NCI-H69 (cell line): ENCODE results near the gene CTSW.

Source experiments
- DNase-seq: peaks from one replicate; lab custom pipeline; 2025; lab: John Stamatoyannopoulos, UW

The CTSW gene

GRCh38 chr11:65903068-65903481 is 23.4 kb downstream of the CTSW start:
- no peak for DNase-seq

DNA sequence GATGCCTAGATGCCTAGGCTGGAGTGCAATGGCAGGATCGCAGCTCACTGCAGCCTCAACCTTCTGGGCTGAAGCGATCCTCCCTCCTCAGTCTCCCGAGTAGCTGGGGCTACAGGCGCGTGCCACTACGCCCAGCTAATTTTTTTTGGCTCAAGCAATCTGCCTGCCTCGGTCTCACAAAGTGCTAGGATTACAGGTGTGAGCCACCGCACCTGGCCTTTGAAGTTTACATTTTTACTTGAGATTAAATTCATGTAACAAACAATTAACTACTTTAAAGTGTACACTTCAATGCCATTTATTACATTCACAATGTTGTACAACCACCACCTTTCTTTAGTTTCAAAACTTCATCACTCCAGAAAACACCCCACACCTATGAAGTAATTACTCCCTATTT is 24.1 kb downstream of the CTSW start:
- DNase-seq, result no peak

- DNase-seq, result no peak
Observed at GRCh38 chr11:65906602-65907001, 27.0 kb downstream of the CTSW start.

- no peak for DNase-seq
Observed at GRCh38 chr11:65907878-65908277, 28.2 kb downstream of the CTSW start.

DNA sequence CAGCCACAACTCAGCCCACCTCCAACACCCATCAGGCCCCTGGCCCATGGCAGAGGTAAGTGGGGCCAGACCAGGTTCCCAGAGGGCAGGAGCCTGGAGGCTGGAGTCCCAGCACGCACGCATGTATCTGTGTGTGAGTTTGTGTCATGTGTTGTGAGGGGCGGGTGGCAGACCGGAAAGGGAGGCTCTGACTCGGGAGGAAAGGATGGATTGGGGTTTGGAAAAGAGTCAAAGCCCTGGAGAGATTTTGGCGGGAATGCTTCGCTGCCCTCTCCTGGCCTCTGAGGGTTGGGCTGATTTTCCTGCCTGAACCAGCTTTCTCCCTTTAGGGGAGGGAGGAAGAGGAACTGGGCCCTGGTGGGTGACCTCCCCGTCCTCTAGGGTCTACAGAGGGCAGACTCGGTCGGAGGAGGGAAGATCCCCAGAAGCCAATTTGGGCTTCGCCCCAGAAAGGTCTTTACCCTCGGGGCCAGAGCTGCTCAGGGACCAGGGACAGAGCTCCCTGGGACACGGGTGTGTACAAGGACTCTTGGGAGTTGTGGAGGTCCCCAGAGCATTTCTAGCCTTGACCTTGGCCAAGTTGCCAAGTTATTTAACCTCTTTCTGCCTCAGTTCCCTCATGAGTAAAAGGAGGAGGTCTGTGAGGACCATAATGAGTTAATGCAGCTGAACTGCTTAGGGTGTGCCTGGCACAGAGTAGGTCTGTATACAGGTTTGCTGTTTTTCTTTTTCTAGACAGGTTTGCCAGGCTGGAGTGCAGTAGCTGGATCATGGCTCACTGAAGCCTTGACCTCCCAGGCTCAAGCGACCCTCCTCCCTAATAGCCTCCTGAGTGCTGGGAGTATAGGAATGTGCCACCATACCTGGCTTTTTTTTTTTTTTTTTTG is 32.3 kb downstream of the CTSW start:
- DNase-seq, result peak; percentile 72

- DNase-seq, result no peak
Observed at GRCh38 chr11:65912845-65913244, 33.2 kb downstream of the CTSW start.

- DNase-seq, result peak; percentile 78
Observed at GRCh38 chr11:65915101-65915820, 35.6 kb downstream of the CTSW start.

DNA sequence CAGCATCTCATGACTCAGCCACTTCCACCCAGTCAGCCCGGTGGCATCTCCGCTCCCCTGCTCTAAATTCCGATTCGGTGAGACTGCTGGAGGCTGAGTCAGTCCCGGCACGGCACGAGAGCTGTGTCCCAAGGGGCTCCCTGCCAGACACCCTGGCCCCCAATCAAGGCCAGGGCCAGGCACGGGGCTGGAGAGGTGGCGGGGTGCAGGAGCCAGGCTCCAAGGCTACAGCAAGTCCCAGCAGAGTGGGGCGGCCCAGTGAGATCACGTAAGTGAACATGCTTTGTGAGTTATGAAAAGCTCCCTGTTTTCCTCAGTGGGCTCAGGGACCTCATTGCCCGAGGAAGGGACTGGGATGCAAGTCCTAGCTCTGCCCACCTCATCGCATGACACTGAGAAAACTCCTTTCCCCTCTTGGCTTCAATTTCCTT is 36.2 kb downstream of the CTSW start:
- no peak for DNase-seq

GRCh38 chr11:65916391-65916790 is 36.8 kb downstream of the CTSW start:
- no peak for DNase-seq

DNA sequence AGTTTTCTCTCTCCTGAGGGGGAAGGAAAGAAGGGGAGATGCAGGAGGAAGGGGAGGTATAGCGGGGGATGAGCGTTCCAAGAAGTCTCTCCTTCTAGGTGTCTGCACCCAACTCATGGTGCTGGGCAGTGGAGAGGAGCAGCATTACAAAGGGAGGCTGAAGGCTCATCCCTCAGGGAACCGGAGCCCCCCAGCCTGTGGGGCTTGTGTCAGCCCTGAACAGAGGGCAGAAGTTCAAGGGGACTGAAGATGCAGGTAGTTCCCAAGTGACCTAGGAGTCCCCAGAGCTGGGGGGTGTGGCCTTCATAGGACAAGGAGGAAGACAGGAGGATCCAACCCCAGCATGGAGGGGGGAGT is 37.4 kb downstream of the CTSW start:
- no peak for DNase-seq

DNA sequence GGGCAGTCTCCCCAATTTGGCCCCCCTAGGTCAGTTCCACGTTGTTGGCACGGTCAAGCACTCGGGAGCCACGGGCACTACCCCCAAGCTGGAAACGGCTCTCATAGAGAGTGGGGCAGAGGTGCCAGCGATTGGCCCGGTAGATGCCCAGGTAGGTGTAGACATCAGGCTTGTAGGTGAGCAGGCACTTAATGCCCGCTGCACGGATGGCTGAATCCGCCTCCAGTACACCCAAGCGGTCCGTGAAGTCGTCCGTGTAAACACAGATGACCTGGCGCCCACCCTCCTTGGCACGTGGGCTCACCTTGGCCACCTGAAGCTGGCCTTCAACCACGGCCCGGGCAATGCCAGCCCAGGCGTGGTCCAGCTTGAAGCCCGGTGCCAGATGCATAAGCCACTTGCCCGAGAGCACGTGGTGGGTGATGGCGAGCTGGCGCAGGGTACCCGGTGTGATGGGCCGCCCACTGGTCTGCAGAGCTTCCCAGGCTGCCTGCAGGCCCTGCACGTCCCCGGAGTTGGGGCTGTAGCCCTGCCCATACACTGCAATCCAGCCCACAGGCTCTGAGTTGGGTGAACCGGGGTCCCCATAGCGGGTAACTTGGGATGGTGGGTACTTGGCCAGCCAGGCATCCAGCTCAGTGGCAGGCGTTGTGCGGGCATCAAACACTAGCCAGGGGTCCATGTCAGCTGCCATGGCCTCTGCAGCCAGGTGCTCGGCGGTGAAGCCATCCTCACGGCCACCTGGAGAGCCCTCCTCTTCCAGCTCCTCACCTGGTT is 38.0 kb downstream of the CTSW start:
- DNase-seq, result no peak

DNA sequence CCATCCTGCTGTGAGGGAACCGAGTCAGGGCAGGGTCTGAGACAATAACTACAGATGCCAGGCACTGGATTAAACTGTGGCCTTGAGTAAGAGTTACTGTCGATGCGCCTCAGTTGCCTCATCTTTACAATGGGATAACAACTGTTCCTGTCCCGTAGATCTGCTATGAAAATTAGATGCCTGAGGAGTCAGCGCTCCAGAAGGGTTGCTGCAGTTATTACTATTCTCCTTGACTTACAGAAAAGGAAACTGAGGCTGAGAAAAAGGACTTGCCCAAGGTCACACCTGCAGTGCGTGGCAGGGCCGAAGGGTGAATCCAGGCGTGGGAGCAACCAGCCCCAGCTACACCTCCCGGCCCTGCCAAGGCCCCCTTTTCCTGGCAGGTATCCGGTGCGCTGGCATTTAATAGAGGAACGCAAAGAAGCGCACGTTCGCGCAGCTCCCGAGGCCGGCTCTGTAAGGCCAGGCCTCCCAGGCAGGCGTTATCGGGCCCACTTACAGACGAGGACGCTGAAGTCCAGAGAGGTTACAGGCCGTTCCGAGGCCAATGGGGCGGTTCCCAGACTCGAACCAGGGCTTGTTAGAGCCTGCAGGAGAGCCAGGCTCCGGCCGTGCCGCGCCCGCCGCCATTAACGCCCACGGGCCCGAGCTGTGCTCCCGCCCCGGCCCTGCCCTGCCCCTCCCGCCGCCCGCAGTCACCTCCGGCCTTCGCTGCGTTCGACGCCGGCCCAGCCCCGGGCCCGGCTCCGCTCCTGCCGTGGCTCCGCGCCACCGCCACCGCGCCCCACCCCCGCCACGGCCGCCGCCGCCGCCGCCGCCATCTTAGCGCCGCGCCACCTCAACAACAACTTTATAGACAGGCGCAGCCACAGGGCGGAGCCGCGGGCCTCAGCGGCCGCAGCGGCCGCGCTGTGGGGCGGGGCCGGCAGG is 38.8 kb downstream of the CTSW start, which contains the start of gene C11orf68:
TSS of gene C11orf68 (minus strand) at position 852 of the 930 bp plus-strand sequence. CDS start at position 821, 31 bp downstream.
- peak; percentile 76 for DNase-seq

- peak; percentile 99 for DNase-seq
Observed at GRCh38 chr11:65919141-65919572, 39.5 kb downstream of the CTSW start, which contains the start of gene DRAP1. Gene DRAP1, plus strand, starts transcription at chr11:65919426. Its CDS starts 76 bp downstream, at chr11:65919502.

- DNase-seq, result peak; percentile 71
Observed at GRCh38 chr11:65919573-65920371, 40.1 kb downstream of the CTSW start.

DNA sequence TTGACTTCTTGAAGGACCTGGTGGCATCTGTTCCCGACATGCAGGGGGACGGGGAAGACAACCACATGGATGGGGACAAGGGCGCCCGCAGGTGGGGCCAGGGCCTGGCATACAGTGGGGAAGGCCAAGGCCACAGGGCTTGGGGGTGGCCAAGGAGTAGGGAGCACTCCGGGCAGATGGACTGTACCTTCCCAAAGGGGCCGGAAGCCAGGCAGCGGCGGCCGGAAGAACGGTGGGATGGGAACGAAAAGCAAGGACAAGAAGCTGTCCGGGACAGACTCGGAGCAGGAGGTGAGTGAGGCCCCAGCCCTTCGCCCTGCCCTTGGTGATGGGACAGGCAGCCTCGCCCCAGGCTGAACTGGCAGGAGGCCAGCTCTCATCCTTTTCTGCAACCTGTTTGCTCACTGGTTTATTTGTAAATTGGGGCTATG is 40.8 kb downstream of the CTSW start:
- DNase-seq, result no peak

GRCh38 chr11:65921033-65921555 is 41.5 kb downstream of the CTSW start:
- no peak for DNase-seq

GRCh38 chr11:65921876-65922275 is 42.2 kb downstream of the CTSW start:
- no peak for DNase-seq

- DNase-seq, result no peak
Observed at GRCh38 chr11:65922565-65922964, 42.9 kb downstream of the CTSW start.

GRCh38 chr11:65925397-65925796 is 45.8 kb downstream of the CTSW start:
- DNase-seq, result no peak

- no peak for DNase-seq
Observed at GRCh38 chr11:65927904-65928397, 48.3 kb downstream of the CTSW start.
